ENCODE results near the gene SLC18A3.

SLC18A3 gene

GRCh38 chr10:49614242-49615198, 4.4 kb downstream of the SLC18A3 start:
- TF ChIP-seq CTCF (IDR thresholded peaks at IDR 0.05; ENCODE audit: low read length, missing control alignments), result no peak
- no peak for DNase-seq (ENCODE audit: low read depth)
- H3K4me3 ChIP-seq (replicated peaks; ENCODE audit: low read depth, low read length), result no peak overlapping the region

- no peak for DNase-seq (ENCODE audit: low read depth)
- no peak for TF ChIP-seq CTCF (IDR thresholded peaks at IDR 0.05; ENCODE audit: low read length, missing control alignments)
- no peak overlapping the region for H3K4me3 ChIP-seq (replicated peaks; ENCODE audit: low read depth, low read length)
These were observed 5.1 kb downstream of the SLC18A3 start for GRCh38 chr10:49615213-49615612.

- no peak for TF ChIP-seq CTCF (IDR thresholded peaks at IDR 0.05; ENCODE audit: low read length, missing control alignments)
- no peak overlapping the region for H3K4me3 ChIP-seq (replicated peaks; ENCODE audit: low read depth, low read length)
- no peak for DNase-seq (ENCODE audit: low read depth)
These were observed 5.6 kb downstream of the SLC18A3 start for GRCh38 chr10:49615721-49616120.

- H3K4me3 ChIP-seq (replicated peaks; ENCODE audit: low read depth, low read length), result no peak overlapping the region
- no peak for TF ChIP-seq CTCF (IDR thresholded peaks at IDR 0.05; ENCODE audit: low read length, missing control alignments)
- DNase-seq (ENCODE audit: low read depth), result no peak
These were observed 6.5 kb downstream of the SLC18A3 start for GRCh38 chr10:49616421-49617101.

GRCh38 chr10:49617121-49618020, 7.3 kb downstream of the SLC18A3 start:
- no peak overlapping the region for H3K4me3 ChIP-seq (replicated peaks; ENCODE audit: low read depth, low read length)
- no peak for DNase-seq (ENCODE audit: low read depth)
- TF ChIP-seq CTCF (IDR thresholded peaks at IDR 0.05; ENCODE audit: low read length, missing control alignments), result no peak

- no peak for DNase-seq (ENCODE audit: low read depth)
- no peak overlapping the region for H3K4me3 ChIP-seq (replicated peaks; ENCODE audit: low read depth, low read length)
- TF ChIP-seq CTCF (IDR thresholded peaks at IDR 0.05; ENCODE audit: low read length, missing control alignments), result no peak
These were observed 8.7 kb downstream of the SLC18A3 start for GRCh38 chr10:49618821-49619220.
